HUES64 (cell line): ENCODE measurements around the gene IGFALS.
"Not testable (repeated sequence)": the region's sequence is repeated elsewhere in the genome, so short reads cannot be mapped to it uniquely, and the experiment has no call there.

Source experiments
- H3K27ac ChIP-seq: 2 replicates; pipeline ENCODE4 v1.7.0; 2013; ENCODE audit warnings: low read depth, low read length, inconsistent platforms
- H3K27me3 ChIP-seq: 2 replicates; pipeline ENCODE4 v1.6.1; 2013; ENCODE audit warnings: mild to moderate bottlenecking, low read length; ENCODE audit not compliant: insufficient read depth
- H3K36me3 ChIP-seq: 2 replicates; pipeline ENCODE4 v1.6.1; 2013; ENCODE audit warnings: mild to moderate bottlenecking, low read length; ENCODE audit not compliant: insufficient read depth
- H3K4me1 ChIP-seq: 2 replicates; pipeline ENCODE4 v1.6.1; 2013; ENCODE audit warnings: mild to moderate bottlenecking, low read length, moderate library complexity; ENCODE audit not compliant: insufficient read depth
- H3K4me3 ChIP-seq: 2 replicates; pipeline ENCODE4 v1.5.1; 2013; ENCODE audit warnings: mild to moderate bottlenecking, low read length, moderate library complexity
- H3K9ac ChIP-seq: 2 replicates; pipeline ENCODE4 v1.6.1; 2013; ENCODE audit warnings: mild to moderate bottlenecking, low read depth, low read length
- H3K9me3 ChIP-seq: 2 replicates; pipeline ENCODE4 v1.6.1; 2013; ENCODE audit warnings: low read depth, low read length; ENCODE audit not compliant: insufficient read depth
- WGBS: fragments of 150-250, 120-280 bp; methylation state at CpG from one replicate; pipeline ENCODE4 v1.1.7; 2013; ENCODE audit warnings: missing lambda C conversion rate; 5-methylcytosine and 5-hydroxymethylcytosine counted together

Gene IGFALS

GRCh38 chr16:1817276-1817589, 23.7 kb upstream of the IGFALS start:
- Histone ChIP-seq H3K27ac (no peak overlapping the region), H3K27me3 (no peaks in the 10 kb centered on the region), H3K9ac (no peak overlapping the region), H3K9me3 (no peaks in the 10 kb centered on the region), H3K4me1 (no peaks in the 10 kb centered on the region), H3K36me3 (peaks cover 10% of the 10 kb centered on the region; the same call in 1 of the 2 replicates), H3K4me3 (no peak overlapping the region)
- 92% methylated on average over 9 of the region's 9 CpGs for WGBS

GRCh38 chr16:1816396-1817275, 23.1 kb upstream of the IGFALS start:
- Histone ChIP-seq H3K9me3 (no peaks in the 10 kb centered on the region), H3K36me3 (peaks cover 10% of the 10 kb centered on the region; the same call in 1 of the 2 replicates), H3K4me3 (no peak overlapping the region), H3K4me1 (no peaks in the 10 kb centered on the region), H3K27me3 (no peaks in the 10 kb centered on the region), H3K9ac (no peak overlapping the region), H3K27ac (no peak overlapping the region)
- WGBS = 95% methylated on average over 40 of the region's 40 CpGs

DNA sequence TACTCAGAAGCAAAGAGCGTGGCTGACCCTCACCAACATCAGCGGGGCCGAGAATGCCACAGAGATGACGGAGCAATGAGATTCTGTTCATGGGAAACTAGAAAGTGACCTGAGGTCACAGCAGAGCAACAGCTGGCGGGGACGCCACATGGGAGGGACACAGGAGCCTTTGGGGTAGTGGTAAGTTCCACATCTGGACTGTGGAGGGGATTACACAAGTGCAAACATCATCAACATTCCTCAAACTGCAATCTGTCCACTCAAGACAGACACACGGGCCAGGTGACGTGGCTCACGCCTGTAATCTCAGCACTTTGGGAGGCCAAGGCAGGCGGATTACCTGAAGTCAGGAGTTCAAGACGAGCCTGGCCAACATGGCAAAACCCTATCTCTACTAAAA, 22.0 kb upstream of the IGFALS start:
- Histone ChIP-seq H3K4me3 (no peak overlapping the region), H3K27ac (no peak overlapping the region), H3K36me3 (peaks cover 10% of the 10 kb centered on the region; the same call in 1 of the 2 replicates), H3K9ac (no peak overlapping the region), H3K4me1 (no peaks in the 10 kb centered on the region), H3K27me3 (no peaks in the 10 kb centered on the region), H3K9me3 (no peaks in the 10 kb centered on the region)
- WGBS = 97% methylated on average over 11 of the region's 11 CpGs

DNA sequence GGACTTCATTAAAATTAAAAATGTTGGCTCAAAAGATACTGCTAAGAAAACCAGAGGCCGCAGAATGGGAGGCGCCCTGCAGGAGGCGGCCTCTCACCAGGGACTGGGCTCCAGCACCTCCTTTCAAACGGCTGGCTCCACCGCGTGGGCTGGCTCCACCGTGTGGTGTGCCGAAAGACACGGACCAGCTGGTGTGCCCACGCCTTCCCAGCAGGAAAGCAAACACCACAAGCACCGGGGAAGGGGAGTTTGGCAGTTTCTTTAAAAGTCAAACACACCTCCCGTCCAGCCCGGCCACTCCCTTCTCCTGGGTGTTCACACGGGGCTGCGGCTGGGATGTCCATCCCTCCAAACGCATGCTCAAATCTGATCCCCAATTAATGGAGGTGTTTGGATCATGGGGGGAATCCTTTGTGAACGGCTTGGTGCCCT, 19.2 kb upstream of the IGFALS start:
- no peak overlapping the region for H3K27ac ChIP-seq

GRCh38 chr16:1810536-1810935, 17.0 kb upstream of the IGFALS start:
- 94% methylated on average over 16 of the region's 16 CpGs for WGBS
- peaks cover 4% of the 10 kb centered on the region; the same call in 1 of the 2 replicates for H3K36me3 ChIP-seq
- H3K27ac ChIP-seq = no peak overlapping the region
- H3K27me3 ChIP-seq = no peaks in the 10 kb centered on the region
- no peak overlapping the region for H3K4me3 ChIP-seq
- no peaks in the 10 kb centered on the region for H3K9me3 ChIP-seq
- no peaks in the 10 kb centered on the region for H3K4me1 ChIP-seq
- H3K9ac ChIP-seq = no peak overlapping the region

More for the DNA sequence above, 19.2 kb upstream of the IGFALS start:
- 48% methylated on average over 17 of the region's 17 CpGs for WGBS
- Histone ChIP-seq H3K9me3 (no peaks in the 10 kb centered on the region), H3K4me3 (no peak overlapping the region), H3K27me3 (no peaks in the 10 kb centered on the region), H3K4me1 (no peaks in the 10 kb centered on the region), H3K9ac (no peak overlapping the region), H3K36me3 (peaks cover 10% of the 10 kb centered on the region; the same call in 1 of the 2 replicates)

DNA sequence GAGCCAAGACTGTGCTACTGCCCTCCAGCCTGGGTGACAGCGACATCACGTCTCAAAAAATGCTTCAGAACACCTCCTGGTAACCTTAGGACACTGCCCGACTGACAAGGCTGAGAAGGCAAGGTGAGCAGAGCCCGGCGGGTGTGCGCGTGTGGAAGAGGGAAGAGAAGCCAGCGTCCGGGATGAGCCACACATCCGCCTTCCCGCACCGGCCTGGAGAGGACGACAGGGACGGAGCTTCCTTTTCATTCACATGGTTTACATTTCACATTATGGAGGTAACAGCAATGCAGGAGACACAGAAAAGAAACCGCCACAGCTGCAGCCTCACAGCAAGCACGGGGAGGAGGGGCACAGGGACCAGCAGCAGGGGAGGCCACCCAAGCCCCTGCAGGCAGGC, 16.6 kb upstream of the IGFALS start:
- Histone ChIP-seq H3K27me3 (no peaks in the 10 kb centered on the region), H3K9ac (no peak overlapping the region), H3K9me3 (no peaks in the 10 kb centered on the region), H3K4me1 (no peaks in the 10 kb centered on the region), H3K36me3 (peaks cover 3% of the 10 kb centered on the region; the same call in 1 of the 2 replicates), H3K4me3 (no peak overlapping the region), H3K27ac (no peak overlapping the region)
- 95% methylated on average over 13 of the region's 16 CpGs for WGBS

- Histone ChIP-seq H3K9me3 (no peaks in the 10 kb centered on the region), H3K4me1 (no peaks in the 10 kb centered on the region), H3K27ac (no peak overlapping the region), H3K36me3 (peaks cover 3% of the 10 kb centered on the region; the same call in 1 of the 2 replicates), H3K4me3 (no peak overlapping the region), H3K9ac (no peak overlapping the region), H3K27me3 (no peaks in the 10 kb centered on the region)
- 68% methylated on average over 28 of the region's 28 CpGs for WGBS
Measured at GRCh38 chr16:1809281-1809801, 15.8 kb upstream of the IGFALS start.

GRCh38 chr16:1808691-1809090, 15.2 kb upstream of the IGFALS start:
- H3K9ac ChIP-seq = no peak overlapping the region
- H3K9me3 ChIP-seq = 0 out of 2 replicates have a peak, but pooled peaks cover 3% of the 10 kb centered on the region
- H3K36me3 ChIP-seq = peaks cover 3% of the 10 kb centered on the region; the same call in 1 of the 2 replicates
- no peaks in the 10 kb centered on the region for H3K27me3 ChIP-seq
- 79% methylated on average over 18 of the region's 18 CpGs for WGBS
- H3K4me3 ChIP-seq = no peak overlapping the region
- no peaks in the 10 kb centered on the region for H3K4me1 ChIP-seq
- no peak overlapping the region for H3K27ac ChIP-seq

DNA sequence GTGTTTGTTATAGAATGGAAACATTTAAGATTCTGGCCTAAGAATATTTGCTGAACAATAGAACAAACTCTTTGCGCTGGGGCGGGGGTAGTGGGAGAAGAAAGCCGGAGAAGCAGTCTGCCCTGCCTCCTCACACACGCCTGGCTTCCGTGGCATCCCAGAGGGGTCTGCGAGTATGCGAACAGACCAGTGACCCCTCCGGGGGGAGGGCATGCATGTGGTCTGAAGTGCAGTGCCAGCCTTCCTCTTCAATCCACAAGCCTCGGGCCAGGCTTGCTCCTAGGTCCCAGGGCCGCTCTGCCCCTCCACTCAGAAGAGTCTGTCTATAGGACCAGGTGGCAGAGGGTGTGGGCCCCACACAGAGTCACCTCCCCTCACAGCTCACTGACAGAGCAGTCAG, 14.1 kb upstream of the IGFALS start:
- no peak overlapping the region for H3K27ac ChIP-seq
- no peak overlapping the region for H3K9ac ChIP-seq
- no peaks in the 10 kb centered on the region for H3K27me3 ChIP-seq
- peaks cover 3% of the 10 kb centered on the region; the same call in 1 of the 2 replicates for H3K36me3 ChIP-seq
- 0 out of 2 replicates have a peak, but pooled peaks cover 3% of the 10 kb centered on the region for H3K9me3 ChIP-seq
- H3K4me3 ChIP-seq = no peak overlapping the region
- WGBS = 86% methylated on average over 10 of the region's 10 CpGs
- no peaks in the 10 kb centered on the region for H3K4me1 ChIP-seq

GRCh38 chr16:1800701-1801100, 7.2 kb upstream of the IGFALS start:
- Histone ChIP-seq H3K27ac (no peak overlapping the region), H3K36me3 (0 out of 2 replicates have a peak, but pooled peaks cover 3% of the 10 kb centered on the region), H3K4me1 (no peaks in the 10 kb centered on the region), H3K4me3 (no peak overlapping the region), H3K27me3 (no peaks in the 10 kb centered on the region), H3K9ac (no peak overlapping the region), H3K9me3 (peaks cover 29% of the 10 kb centered on the region)
- WGBS = 83% methylated on average over 10 of the region's 10 CpGs

- H3K27ac ChIP-seq, H3K9ac ChIP-seq, H3K4me1 ChIP-seq, H3K4me3 ChIP-seq, H3K27me3 ChIP-seq, H3K36me3 ChIP-seq: not testable (repeated sequence)
- peaks cover 29% of the 10 kb centered on the region for H3K9me3 ChIP-seq
- 79% methylated on average over 4 of the region's 5 CpGs for WGBS
Measured at GRCh38 chr16:1799263-1799662, 5.8 kb upstream of the IGFALS start.
